ENCODE data around the gene CTNNAL1. TPM values are rescaled to one million over a fixed set of nuclear protein-coding genes. Genes with fewer than 3 reads are reported as not detected.

The CTNNAL1 gene
- total and polyA plus RNA-seq, 2 of the 8 experiments (the other 6 are each of a cell fraction or from before 2014, with no cell fraction given), result 23.2 to 66.1 TPM

DNA sequence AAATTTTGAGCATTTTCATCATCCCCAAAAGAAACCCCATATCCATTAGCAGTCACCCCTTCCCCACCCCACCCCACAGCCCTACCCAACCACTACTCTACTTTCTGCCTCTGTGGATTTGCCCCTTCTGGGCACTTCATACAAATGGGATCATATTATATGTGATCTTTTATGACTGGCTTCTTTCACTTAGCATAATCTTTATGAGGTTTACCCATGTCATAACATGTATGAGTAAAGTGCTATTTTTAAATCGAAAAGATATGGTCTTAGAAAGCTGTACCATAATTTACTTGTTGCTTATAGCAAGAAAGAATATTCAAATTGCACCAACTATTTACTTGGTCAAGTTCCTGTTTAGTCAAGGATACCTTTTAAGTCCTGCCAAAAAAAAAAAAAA lies 92.1 kb downstream of the CTNNAL1 start:
- Histone ChIP-seq H4K20me1 (replicated peaks in 1 of 2; ENCODE audit: control insufficient read depth in 1 of 2, insufficient read depth in 2 of 2, low read length in 2 of 2) (peaks cover 0 to 4% of the 10 kb centered on the region in 2 experiments), H2BK20ac (ENCODE audit: low read length) (no peak overlapping the region), H3K4me2 (ENCODE audit: insufficient read depth in 1 of 2, low read depth in 2 of 2, low read length in 2 of 2) (no peak overlapping the region), H2BK12ac (ENCODE audit: low read depth, low read length) (no peak overlapping the region), H3K79me1 (ENCODE audit: low read depth, low read length) (no peaks in the 10 kb centered on the region), H3K56ac (replicated peaks; ENCODE audit: insufficient read length, low read depth, low read length) (no peak overlapping the region), H3K27me3 (replicated peaks in 1 of 4; ENCODE audit: control insufficient read depth in 3 of 4, extremely low read depth in 1 of 4, insufficient read depth in 3 of 4, low read length in 3 of 4) (no peaks in the 10 kb centered on the region), H4K8ac (ENCODE audit: extremely low read depth, insufficient read depth, low read length) (no peak overlapping the region), H2BK5ac (ENCODE audit: low read depth, low read length) (no peak overlapping the region), H3K23ac (ENCODE audit: insufficient read length) (no peak overlapping the region), H2AFZ (ENCODE audit: low read length) (no peak overlapping the region), H2BK15ac (ENCODE audit: low read length) (no peak overlapping the region), H4K5ac (ENCODE audit: insufficient read length, low read depth, low read length) (no peak overlapping the region), H3K4ac (replicated peaks; ENCODE audit: insufficient read length, low read depth, low read length) (no peak overlapping the region), H3K18ac (ENCODE audit: extremely low read depth, low read length) (no peak overlapping the region), H3K79me2 (ENCODE audit: control insufficient read depth in 1 of 2, insufficient read depth in 2 of 2, low read length in 2 of 2) (no peaks in the 10 kb centered on the region), H3K23me2 (ENCODE audit: low read depth, low read length) (peaks cover 2% of the 10 kb centered on the region; the same call in 1 of the 2 replicates), H3K27ac (ENCODE audit: low read depth, low read length) (no peak overlapping the region), H3K36me3 (ENCODE audit: control insufficient read depth in 2 of 4, insufficient read depth in 4 of 4, low read length in 3 of 4) (peaks cover 14 to 43% (median 33%) of the 10 kb centered on the region in 4 experiments), H3K9me3 (ENCODE audit: insufficient read depth in 2 of 2, low read depth in 1 of 2, low read length in 1 of 2) (no peaks in the 10 kb centered on the region), H2AK5ac (ENCODE audit: low read depth, low read length) (no peak overlapping the region), H3K4me3 (ENCODE audit: extremely low read depth in 1 of 4, insufficient read depth in 2 of 4, low read depth in 3 of 4, low read length in 4 of 4) (no peak overlapping the region), H3K9ac (replicated peaks in 1 of 4; ENCODE audit: extremely low read depth in 1 of 4, low read depth in 3 of 4, low read length in 3 of 4) (no peak overlapping the region), H3K14ac (ENCODE audit: insufficient read length) (no peak overlapping the region), H2BK120ac (replicated peaks; ENCODE audit: low read depth, low read length) (no peak overlapping the region), H4K91ac (replicated peaks; ENCODE audit: insufficient read length, low read length) (no peak overlapping the region), H3K4me1 (replicated peaks in 1 of 4; ENCODE audit: control insufficient read depth in 3 of 4, insufficient read depth in 4 of 4, low read length in 3 of 4) (no peaks in the 10 kb centered on the region)
- no peak for FAIRE-seq
- 73% methylated on average over 1 of the region's 1 CpG; no CpG with 5 or more reads in 1 of the 2 experiments for WGBS, 2 experiments (ENCODE audit: extremely low coverage in 1 of 2, insufficient coverage in 1 of 2, insufficient read length in 1 of 2, insufficient replicate concordance in 2 of 2, low coverage in 1 of 2, low lambda C conversion rate in 2 of 2, missing lambda C conversion rate in 1 of 2)
- DNase-seq (ENCODE audit: low read depth in 1 of 2, low spot score in 2 of 2), result no peak
- POLR2A ChIA-PET (ENCODE audit: partially characterized antibody), result no interaction called here
- CTCF ChIA-PET (ENCODE audit: partially characterized antibody), result interaction anchor here (0.6 kb wide), 2 partner anchors 747 to 1025 kb away, joined by 3 to 4 read pairs; no protein-coding TSS in a partner anchor
- TF ChIP-seq POLR2AphosphoS5 (IDR thresholded peaks at IDR 0.05; ENCODE audit: low read depth, low read length), result no peak
